ENCODE measurements around the gene GIGYF2.

The GIGYF2 gene

DNA sequence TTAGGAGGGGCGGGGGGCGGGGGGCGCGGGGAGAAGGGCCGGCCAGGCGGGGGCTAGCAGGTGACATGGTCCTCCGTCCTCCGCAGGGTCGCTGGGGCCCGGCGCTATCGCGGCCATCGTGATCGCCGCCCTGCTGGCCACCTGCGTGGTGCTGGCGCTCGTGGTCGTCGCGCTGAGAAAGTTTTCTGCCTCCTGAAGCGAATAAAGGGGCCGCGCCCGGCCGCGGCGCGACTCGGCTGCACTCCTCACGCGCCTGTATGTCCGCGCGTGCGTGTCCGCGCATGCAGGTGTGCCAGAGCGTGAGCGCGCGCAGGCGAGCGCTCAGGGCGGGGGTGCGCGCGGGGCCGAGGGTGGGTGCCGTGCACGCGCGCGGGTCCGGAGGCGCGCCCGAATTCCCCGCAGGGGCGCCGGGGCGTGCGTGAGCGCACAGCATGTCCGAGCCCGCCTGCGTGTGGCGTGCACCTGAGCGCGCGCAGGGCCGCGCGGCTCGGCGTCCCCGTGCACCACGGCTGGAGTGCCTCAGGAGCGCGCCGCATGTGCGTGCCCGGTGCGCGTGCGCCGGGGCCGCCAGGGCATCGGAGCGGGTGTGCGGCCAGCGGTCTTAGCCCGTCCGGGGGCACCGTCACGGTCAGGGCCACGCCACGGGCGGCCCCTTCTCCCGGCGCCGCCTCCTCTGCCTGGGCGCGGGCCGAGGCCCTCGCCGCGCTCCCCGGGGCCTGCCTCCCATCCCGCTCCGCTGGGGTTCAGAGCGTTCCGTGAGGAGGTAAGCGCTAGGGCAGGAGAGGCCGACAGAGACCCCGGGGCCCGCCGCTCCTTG lies 179.2 kb downstream of the GIGYF2 start:
- Histone ChIP-seq H3K9ac (ENCODE audit: low read depth, low read length) (peak overlapping the region; percentile 80), H3K9me3 (ENCODE audit: control insufficient read depth, insufficient read depth, low read length) (no peaks in the 10 kb centered on the region), H3K4me1 (ENCODE audit: insufficient read depth, low read length) (no peaks in the 10 kb centered on the region), H3K36me3 (ENCODE audit: insufficient read depth, low read length) (no peaks in the 10 kb centered on the region)

DNA sequence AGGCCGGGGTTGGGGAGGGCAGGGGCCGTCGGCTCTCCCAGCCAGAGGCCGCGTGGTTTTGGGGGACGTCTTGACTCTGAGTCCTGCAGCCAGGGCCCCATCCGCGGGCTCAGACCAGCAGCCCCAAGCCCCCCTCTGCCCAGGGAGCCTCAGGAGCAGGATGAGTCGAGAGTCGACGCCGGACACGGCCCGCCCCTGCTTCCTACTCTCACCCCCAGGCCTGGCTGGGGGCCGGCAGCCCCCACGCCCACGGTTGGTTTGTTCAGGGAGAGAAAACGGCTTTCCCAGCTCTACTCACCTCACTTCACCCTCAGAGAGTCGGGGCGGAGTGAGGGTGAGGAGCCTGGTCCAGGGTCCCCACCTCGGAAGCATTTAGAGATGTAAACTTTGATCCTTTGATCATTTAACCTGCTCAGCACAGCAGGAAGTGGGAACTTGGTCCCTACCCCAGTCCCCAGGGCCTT lies 179.9 kb downstream of the GIGYF2 start:
- no peaks in the 10 kb centered on the region for H3K4me1 ChIP-seq (ENCODE audit: insufficient read depth, low read length)
- H3K9ac ChIP-seq (ENCODE audit: low read depth, low read length), result peak overlapping the region; percentile 80
- no peaks in the 10 kb centered on the region for H3K9me3 ChIP-seq (ENCODE audit: control insufficient read depth, insufficient read depth, low read length)
- no peaks in the 10 kb centered on the region for H3K36me3 ChIP-seq (ENCODE audit: insufficient read depth, low read length)

DNA sequence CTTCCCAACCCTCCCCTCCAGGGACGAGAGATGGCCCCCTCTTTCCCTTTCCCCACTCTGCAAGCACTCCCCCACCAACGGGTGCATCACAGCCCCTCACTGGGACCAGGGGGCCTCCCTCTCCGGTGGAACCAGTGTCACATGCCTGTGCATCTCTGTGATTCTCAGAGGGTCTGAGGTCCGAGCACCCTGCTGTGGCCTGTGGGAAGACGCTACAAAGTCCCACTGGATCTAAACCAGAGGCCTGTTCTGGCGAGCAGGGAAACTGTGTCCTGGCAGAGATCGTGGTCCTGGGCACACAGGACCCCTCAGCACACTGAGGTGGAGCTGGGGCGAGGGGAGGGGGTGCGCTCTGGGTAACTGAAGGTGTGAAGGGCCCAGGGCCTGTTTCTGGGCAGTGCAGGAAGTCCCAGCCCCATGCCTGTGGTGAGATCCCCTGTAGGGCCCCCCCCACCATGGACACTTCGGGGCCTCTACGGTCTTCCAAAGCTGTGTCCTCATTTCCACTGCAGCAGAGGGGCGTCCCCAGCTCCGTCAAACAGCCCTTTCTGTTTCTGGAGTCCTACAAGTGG lies 180.9 kb downstream of the GIGYF2 start:
- Histone ChIP-seq H3K9me3 (ENCODE audit: control insufficient read depth, insufficient read depth, low read length) (no peaks in the 10 kb centered on the region), H3K4me1 (ENCODE audit: insufficient read depth, low read length) (no peaks in the 10 kb centered on the region), H3K9ac (ENCODE audit: low read depth, low read length) (no peak overlapping the region), H3K36me3 (ENCODE audit: insufficient read depth, low read length) (no peaks in the 10 kb centered on the region)

DNA sequence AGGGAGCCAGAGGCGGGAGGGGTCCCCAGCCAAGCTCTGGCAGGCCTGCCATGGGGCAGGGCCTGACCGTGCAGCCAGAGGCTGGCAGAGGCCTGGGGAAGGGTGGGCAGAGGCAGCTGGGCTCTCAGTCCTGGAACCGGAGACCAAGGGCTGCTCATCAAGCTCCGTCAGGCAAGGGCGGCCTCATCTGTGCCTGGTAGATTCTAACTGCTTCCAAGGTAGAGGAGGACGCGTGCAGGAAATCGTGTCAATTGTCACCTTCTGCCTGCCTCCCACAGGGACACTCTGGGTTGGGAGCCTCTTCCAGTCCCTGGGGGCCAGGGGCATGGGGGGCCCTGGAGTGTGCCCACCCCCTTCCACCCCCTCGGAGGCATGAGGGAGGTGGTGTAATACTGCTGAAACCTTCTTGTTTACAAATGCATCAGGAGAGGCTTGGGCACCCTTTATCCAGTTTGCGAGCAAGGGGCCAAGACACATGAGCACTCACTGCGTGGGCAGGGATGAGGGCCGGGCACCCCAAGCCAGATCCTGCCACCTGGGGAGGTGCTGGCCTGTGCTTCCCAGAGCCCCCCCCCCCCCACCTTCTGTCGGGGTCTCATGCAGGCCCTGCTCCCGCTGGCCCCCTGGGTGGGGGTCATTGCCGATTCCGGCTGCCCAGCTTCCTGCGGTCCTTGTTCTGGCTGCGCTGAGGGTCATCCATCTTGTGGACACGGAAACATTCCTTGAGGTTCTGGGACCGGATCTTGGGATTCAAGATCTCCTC lies 181.9 kb downstream of the GIGYF2 start:
- H3K36me3 ChIP-seq (ENCODE audit: insufficient read depth, low read length), result no peaks in the 10 kb centered on the region
- H3K9me3 ChIP-seq (ENCODE audit: control insufficient read depth, insufficient read depth, low read length), result no peaks in the 10 kb centered on the region
- H3K4me1 ChIP-seq (ENCODE audit: insufficient read depth, low read length), result no peaks in the 10 kb centered on the region
- no peak overlapping the region for H3K9ac ChIP-seq (ENCODE audit: low read depth, low read length)

DNA sequence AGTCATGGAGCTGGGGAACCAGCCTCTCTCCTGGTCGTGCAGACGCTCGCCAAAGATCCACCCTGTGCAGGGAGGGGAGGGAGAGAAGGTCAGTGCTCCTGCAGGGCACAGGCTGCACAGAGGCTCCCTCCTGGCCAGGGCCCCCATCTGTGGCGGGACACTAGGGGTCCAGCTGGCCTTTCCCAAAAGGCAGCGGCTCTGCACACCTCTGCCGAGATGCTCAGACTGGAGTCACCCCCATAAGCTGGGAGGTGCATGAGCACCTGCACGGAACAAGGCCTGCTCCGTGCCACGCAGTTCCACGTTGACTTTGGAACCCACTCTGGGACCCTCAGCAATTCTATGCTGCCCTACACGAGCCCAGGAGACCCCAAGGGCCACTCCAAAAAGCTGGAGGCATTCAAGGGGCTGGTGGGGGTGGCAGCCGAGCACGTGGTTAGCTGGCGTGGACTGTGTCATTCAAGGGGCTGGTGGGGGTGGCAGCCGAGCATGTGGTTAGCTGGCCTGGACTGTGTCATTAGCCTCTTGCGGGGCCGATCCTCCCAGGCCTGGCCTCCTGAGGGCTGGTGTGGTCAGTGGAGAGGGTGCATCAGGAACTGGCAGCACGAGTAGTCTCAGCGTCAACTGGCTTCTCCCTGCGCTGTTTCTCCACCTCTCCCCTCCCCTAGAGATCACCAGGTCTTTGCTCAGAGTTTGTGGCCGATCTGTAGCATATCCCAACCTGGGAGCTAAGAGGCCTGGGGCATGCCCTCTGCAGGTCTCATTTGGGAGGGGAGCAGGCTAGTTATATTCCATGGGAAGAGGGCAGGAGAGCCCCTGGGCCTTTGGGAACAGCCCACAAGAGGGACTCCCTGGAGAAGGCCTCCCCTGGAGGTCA lies 182.7 kb downstream of the GIGYF2 start:
- H3K36me3 ChIP-seq (ENCODE audit: insufficient read depth, low read length), result no peaks in the 10 kb centered on the region
- H3K4me1 ChIP-seq (ENCODE audit: insufficient read depth, low read length), result no peaks in the 10 kb centered on the region
- H3K9ac ChIP-seq (ENCODE audit: low read depth, low read length), result no peak overlapping the region
- H3K9me3 ChIP-seq (ENCODE audit: control insufficient read depth, insufficient read depth, low read length), result no peaks in the 10 kb centered on the region

DNA sequence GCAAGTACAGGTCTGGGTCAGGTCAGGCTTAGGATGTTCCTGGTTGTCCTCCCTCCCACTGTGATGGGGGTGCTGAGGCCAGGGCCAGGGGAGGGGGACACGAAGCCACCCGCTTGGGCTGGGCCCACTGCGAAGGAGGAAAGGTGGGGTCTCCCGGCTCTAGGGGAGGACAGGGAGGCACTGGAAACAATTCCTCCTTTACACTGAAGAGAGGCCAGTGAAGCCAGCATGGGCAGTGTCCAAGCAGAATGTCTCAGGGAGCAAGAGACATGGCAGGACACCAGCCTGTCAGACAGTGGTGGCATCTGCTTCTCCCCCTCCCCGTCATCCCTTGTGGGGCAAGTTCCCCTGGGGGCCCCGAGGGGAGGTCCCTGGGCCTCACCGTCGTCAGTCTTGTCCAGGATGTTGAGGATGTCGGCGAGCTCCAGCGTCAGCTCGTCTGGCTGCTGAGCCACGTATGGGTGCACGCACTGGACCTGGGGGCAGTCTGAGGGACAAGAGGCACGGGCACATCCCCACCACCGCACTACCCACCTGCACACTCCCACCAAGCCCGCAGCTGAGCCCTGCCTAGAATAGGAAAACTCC lies 183.7 kb downstream of the GIGYF2 start:
- no peaks in the 10 kb centered on the region for H3K36me3 ChIP-seq (ENCODE audit: insufficient read depth, low read length)
- H3K9me3 ChIP-seq (ENCODE audit: control insufficient read depth, insufficient read depth, low read length), result no peaks in the 10 kb centered on the region
- no peaks in the 10 kb centered on the region for H3K4me1 ChIP-seq (ENCODE audit: insufficient read depth, low read length)
- H3K9ac ChIP-seq (ENCODE audit: low read depth, low read length), result no peak overlapping the region

DNA sequence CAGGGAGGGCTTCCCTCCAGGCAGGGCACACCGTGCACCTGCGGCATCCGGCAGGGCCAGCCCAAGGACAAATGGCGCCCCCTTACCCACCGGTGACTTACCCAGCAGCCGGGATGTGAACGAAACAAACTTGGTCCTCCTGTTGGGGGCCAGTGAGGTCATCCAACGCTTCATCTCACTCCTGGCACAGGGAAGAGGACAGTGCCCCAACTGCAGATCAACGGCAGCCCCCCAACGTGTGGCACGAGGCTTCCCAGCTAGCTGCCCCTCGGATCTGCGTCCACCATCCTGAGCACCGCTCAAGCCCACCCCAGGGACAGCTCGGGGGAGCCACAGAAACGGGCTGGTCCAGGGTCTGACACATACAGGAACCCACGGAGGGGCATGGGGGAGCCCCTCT lies 185.0 kb downstream of the GIGYF2 start:
- H3K9me3 ChIP-seq (ENCODE audit: control insufficient read depth, insufficient read depth, low read length), result no peaks in the 10 kb centered on the region
- H3K9ac ChIP-seq (ENCODE audit: low read depth, low read length), result no peak overlapping the region
- no peaks in the 10 kb centered on the region for H3K36me3 ChIP-seq (ENCODE audit: insufficient read depth, low read length)
- H3K4me1 ChIP-seq (ENCODE audit: insufficient read depth, low read length), result no peaks in the 10 kb centered on the region

DNA sequence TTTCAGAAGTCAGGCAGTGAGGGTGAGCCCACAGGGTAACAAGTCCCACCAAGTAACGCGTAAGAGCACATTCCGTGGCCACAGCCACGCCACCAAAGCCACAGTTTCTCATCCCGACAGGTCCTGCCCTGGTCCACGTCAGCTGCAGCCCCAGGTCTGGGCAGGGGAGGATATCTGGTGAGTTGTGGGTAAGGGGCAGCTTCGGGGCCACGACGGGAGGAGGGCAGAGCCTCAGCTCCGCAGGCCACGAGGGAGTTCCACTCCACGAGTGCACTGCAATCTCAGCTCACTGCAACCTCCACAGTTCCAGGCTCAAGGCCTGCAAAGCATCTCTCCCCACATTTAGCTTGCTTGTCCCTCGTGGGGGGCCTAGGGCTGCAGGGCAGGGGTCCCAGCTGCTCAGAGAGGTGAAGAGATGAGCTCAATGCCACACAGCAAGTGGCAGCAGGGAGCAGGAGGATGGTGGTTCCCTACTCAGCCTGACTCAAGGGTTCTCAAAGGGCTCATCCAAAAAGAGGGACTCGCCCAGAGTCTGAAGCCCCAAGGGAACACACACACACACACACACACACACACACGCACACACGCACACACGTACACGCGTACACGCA lies 185.5 kb downstream of the GIGYF2 start:
- H3K36me3 ChIP-seq (ENCODE audit: insufficient read depth, low read length), result no peaks in the 10 kb centered on the region
- H3K9ac ChIP-seq (ENCODE audit: low read depth, low read length), result no peak overlapping the region
- no peaks in the 10 kb centered on the region for H3K4me1 ChIP-seq (ENCODE audit: insufficient read depth, low read length)
- H3K9me3 ChIP-seq (ENCODE audit: control insufficient read depth, insufficient read depth, low read length), result no peaks in the 10 kb centered on the region

DNA sequence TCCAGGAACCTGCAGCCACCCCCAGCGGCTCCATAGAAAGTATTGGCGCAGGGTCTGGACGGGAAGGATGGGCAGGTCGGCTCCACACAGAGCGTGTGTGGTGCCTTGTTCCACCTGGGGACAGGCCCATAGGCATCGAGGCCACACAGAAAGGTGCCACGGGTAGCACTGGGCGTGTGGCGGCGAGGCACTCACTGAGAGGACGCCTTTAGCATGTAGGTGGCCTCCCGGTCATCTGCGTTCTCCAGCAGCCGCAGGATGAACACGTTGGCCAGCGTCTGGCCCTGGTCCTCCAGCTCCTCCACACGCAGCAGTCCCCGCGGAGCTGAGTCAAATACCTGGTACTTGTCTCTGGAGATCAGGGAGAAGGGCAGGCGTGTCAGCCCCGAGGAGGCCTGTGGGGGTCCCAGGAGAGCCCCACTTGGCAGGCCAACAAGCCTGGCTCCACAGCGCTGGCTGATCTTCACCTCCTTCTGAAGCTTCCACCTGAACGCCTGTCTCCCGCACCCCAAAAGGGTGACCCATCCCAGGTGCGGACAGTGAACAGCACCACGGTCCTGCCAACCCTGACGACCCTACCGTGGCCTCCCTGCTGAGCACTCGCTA lies 186.1 kb downstream of the GIGYF2 start:
- Histone ChIP-seq H3K9ac (ENCODE audit: low read depth, low read length) (no peak overlapping the region), H3K36me3 (ENCODE audit: insufficient read depth, low read length) (no peaks in the 10 kb centered on the region), H3K4me1 (ENCODE audit: insufficient read depth, low read length) (no peaks in the 10 kb centered on the region), H3K9me3 (ENCODE audit: control insufficient read depth, insufficient read depth, low read length) (no peaks in the 10 kb centered on the region)

DNA sequence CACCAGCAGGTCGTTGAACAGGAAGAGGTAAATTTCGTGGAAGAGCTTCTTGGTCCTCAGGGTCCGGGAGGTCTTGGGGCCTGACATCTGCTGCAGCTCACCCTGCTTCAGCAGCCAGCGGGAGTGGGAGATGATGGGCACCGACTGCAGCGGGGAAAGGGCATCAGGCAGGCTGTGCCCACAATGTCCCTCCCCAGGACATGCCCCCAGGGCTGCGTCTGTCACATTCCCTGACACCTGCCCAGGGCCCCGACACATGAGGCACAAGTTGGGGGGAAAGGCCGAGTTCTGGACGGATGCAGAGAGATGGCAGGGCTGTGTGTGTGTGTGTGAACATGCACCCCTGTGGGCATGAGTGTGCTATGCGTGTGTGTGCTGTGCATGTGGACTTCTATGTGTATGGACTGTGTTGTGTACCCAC lies 186.9 kb downstream of the GIGYF2 start:
- H3K36me3 ChIP-seq (ENCODE audit: insufficient read depth, low read length), result no peaks in the 10 kb centered on the region
- H3K9ac ChIP-seq (ENCODE audit: low read depth, low read length), result no peak overlapping the region
- H3K4me1 ChIP-seq (ENCODE audit: insufficient read depth, low read length), result no peaks in the 10 kb centered on the region
- no peaks in the 10 kb centered on the region for H3K9me3 ChIP-seq (ENCODE audit: control insufficient read depth, insufficient read depth, low read length)

DNA sequence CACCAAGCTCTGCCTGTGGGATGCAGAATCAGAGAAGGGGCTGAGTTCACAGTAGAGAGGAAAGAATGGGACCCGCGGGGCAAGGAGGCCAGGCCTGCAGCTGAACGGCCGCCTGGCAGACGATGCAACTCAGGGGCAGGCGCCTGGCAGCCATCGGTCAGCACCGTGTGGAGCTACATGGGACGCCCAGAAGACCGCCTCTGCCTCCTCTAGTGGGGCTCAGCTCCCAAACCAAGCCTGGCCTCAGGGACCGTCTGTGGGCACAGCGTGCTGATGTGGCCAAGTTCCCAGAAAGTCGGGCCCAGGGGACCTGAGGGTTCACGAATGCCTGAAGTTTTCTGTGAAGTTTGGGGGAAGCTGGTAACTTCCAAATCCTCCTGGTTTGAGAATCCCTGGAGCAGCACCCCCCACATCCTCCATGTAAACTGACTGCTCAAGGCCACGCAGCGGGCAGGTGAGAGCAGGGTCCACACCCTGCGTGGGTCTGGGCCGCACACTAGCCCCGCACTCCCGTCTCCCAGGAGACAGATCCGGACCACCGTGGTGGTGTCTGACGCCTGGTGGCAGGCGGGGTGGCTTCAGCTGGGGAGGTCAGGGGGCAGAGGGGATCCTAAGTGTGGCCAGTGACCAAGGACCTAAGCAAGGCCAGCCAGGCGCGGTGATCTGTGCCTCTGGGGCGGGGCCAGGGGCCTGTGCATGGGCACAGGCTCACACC lies 187.6 kb downstream of the GIGYF2 start:
- Histone ChIP-seq H3K36me3 (ENCODE audit: insufficient read depth, low read length) (no peaks in the 10 kb centered on the region), H3K9me3 (ENCODE audit: control insufficient read depth, insufficient read depth, low read length) (no peaks in the 10 kb centered on the region), H3K4me1 (ENCODE audit: insufficient read depth, low read length) (no peaks in the 10 kb centered on the region), H3K9ac (ENCODE audit: low read depth, low read length) (no peak overlapping the region)

DNA sequence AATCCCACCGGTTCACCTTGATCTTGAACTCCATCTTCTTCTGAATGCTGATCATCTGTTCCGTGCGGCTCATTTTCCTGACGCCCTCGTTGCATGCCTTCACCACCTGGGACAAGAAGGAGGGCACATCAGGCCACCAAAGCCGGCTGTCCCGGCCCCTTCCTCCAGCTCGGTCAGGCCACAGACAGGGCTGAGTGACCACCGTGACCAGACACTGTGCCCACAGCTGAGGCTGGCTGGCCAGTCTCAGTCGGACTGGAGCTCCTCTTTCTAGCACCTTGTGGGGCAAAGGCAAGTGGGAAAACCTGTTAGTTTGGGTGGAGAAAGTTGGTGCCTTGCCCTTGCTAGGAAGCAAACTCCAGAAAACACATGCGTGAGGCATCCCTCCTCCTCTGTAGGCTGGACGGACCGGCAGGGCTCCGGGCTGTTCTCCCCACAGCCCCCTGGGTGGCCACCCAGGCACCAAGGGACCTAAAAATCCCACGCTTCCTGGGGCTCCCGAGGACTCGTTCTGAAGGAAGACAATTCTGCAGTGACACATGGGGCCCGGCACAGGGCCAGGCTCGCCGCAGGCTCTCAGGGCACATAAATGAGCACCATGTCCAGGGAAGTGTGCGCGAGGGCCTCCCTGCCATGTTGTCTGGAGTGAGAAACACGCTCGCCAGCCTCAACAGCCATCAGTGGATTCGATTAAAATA lies 188.3 kb downstream of the GIGYF2 start:
- no peak overlapping the region for H3K9ac ChIP-seq (ENCODE audit: low read depth, low read length)
- H3K4me1 ChIP-seq (ENCODE audit: insufficient read depth, low read length), result 0 out of 2 replicates have a peak, but pooled peaks cover 3% of the 10 kb centered on the region
- H3K9me3 ChIP-seq (ENCODE audit: control insufficient read depth, insufficient read depth, low read length), result no peaks in the 10 kb centered on the region
- no peaks in the 10 kb centered on the region for H3K36me3 ChIP-seq (ENCODE audit: insufficient read depth, low read length)

Measured in ES-I3 (cell line).